Measurements from ENCODE around the gene C17orf114.

DNA sequence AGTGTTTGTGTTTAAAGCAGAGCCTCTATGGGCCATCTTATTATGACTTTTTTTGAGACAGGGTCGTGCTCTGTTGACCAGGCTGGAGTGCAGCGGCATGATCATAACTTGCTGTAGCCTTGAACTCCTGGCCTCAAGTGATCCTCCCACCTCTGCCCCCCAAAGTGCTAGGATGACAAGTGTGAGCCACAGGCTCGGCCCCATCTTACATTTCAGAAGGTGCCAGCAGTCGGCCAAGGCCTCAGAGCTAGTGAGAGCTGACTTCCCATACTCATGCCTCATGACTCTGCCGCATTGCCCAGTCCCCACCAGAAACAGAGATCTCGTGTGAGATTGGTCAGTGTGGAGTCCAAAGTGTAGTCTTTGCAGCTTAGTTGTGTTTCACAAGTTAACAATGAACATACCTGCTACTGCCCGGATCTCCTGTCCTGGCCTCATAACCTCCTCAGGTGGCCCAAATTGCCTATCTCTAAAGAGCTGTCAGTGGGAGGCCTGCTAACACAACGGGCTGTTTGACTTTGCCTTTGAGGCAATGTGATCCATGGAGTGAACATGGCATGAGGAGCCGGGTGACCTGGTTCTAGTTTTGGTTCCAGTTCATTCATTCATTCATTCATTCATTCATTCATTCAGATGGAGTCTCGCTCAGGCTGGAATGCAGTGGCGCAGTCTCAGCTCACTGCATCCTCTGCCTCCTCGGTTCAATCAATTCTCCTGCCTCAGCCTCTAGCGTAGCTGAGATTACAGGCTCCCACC lies 44.7 kb upstream of the C17orf114 start:
- TF ChIP-seq, protein P1, sequence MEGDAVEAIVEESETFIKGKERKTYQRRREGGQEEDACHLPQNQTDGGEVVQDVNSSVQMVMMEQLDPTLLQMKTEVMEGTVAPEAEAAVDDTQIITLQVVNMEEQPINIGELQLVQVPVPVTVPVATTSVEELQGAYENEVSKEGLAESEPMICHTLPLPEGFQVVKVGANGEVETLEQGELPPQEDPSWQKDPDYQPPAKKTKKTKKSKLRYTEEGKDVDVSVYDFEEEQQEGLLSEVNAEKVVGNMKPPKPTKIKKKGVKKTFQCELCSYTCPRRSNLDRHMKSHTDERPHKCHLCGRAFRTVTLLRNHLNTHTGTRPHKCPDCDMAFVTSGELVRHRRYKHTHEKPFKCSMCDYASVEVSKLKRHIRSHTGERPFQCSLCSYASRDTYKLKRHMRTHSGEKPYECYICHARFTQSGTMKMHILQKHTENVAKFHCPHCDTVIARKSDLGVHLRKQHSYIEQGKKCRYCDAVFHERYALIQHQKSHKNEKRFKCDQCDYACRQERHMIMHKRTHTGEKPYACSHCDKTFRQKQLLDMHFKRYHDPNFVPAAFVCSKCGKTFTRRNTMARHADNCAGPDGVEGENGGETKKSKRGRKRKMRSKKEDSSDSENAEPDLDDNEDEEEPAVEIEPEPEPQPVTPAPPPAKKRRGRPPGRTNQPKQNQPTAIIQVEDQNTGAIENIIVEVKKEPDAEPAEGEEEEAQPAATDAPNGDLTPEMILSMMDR (IDR thresholded peaks at IDR 0.05), result no peak
- TF ChIP-seq POLR2A (IDR thresholded peaks at IDR 0.05), result no peak

Measured in heart left ventricle (tissue), 13 donors.